Heart left ventricle (tissue), 16 donors: Measurements from ENCODE around the gene TMPRSS7. TPM values are rescaled to one million over a fixed set of nuclear protein-coding genes. Genes with fewer than 3 reads are reported as not detected.

ENCODE experiments used
- ATAC-seq, 4 donors: fragments of 200-7000 bp; cut with Tn5 transposase; one replicate each; pipeline ENCODE4 v1.9.1; 2020 to 2022; ENCODE audit warnings: moderate library complexity in 4 of 4, mild to moderate bottlenecking in 3 of 4, moderate number of reproducible peaks in 1 of 4
- DNase-seq, 5 donors: peaks; one replicate each; pipeline ENCODE4 v3.0.0-alpha.2; 2020
- H3K27ac ChIP-seq, 12 donors: fragments of 200-600 bp; sonication (generic) in 4 of 12; one replicate each; pipeline versions ENCODE4 v1.5.0 to v1.8.0; 2016 to 2022; ENCODE audit warnings: mild to moderate bottlenecking in 2 of 12
- H3K27me3 ChIP-seq, 9 donors: fragments of 200-600 bp; sonication (generic) in 2 of 9; one replicate each; pipeline versions ENCODE4 v1.5.1 to v1.8.0; 2016 to 2022; ENCODE audit warnings: mild to moderate bottlenecking in 3 of 9
- H3K36me3 ChIP-seq, 9 donors: fragments of 200-600 bp; sonication (generic) in 2 of 9; one replicate each; pipeline versions ENCODE4 v1.5.0 to v1.8.0; 2018 to 2022; ENCODE audit warnings: mild to moderate bottlenecking in 2 of 9
- H3K4me1 ChIP-seq, 12 donors: fragments of 200-600 bp; sonication (generic) in 4 of 12; one replicate each; pipeline versions ENCODE4 v1.5.0 to v1.8.0; 2016 to 2022; ENCODE audit warnings: mild to moderate bottlenecking in 3 of 12
- H3K4me3 ChIP-seq, 12 donors: fragments of 200-600 bp; sonication (generic) in 4 of 12; one replicate each; pipeline versions ENCODE4 v1.5.0 to v1.8.0; 2017 to 2022; ENCODE audit warnings: mild to moderate bottlenecking in 9 of 12, moderate library complexity in 4 of 12
- H3K9me3 ChIP-seq, 12 donors: fragments of 200-600 bp; sonication (generic) in 4 of 12; one replicate each; pipeline versions ENCODE4 v1.5.0 to v1.8.0; 2016 to 2022; ENCODE audit warnings: mild to moderate bottlenecking in 1 of 12
- POLR2A ChIP-seq, 2 donors: fragments of 450-650 bp; IDR thresholded peaks; one replicate each; pipeline ENCODE4 v1.6.1; 2017; ENCODE audit warnings: antibody characterized with exemption in 2 of 2, mild to moderate bottlenecking in 2 of 2, moderate library complexity in 2 of 2
- WGBS, 4 donors: extraction: QIAGEN DNeasy Blood & Tissue Kit in 2 of 4; methylation state at CpG; one replicate each; pipeline versions ENCODE4 v1.1.5 to v1.1.7; 2013 to 2018; 5-methylcytosine and 5-hydroxymethylcytosine counted together
- intact Hi-C, 10 donors: fragments of 100-400 bp; cut with DNase I; formaldehyde crosslinking; loops; one replicate each; pipeline versions ENCODE4 v1.11.1 to v1.14.2; 2022
- polyA plus RNA-seq, 2 donors: library from polyadenylated mRNA; stranded (reverse); fragments of 200-250 nt; gene quantifications; one replicate each; pipeline ENCODE4 v1.2.3, GENCODE V29; 2013
- total RNA-seq, 9 donors: library from RNA; depleted of rRNA in 2 of 9; stranded (reverse); fragments of >200 nt in 2 of 9; fragmentation: NEBNext Ultra II Directional in 3 of 9; extraction: Animal tissue kit (Norgen Biotek cat#: 25700) in 3 of 9; gene quantifications; one replicate each; pipeline versions ENCODE4 v1.1.0 to v1.2.4, GENCODE V29; 2016 to 2023
- TF ChIP-seq, protein P1 (sequence below), 12 donors: fragments of 200-600 bp; sonication (generic) in 4 of 12; IDR thresholded peaks; one replicate each; pipeline versions ENCODE4 v1.5.0 to v1.8.0; 2018 to 2022; ENCODE audit warnings: antibody characterized with exemption in 12 of 12, mild to moderate bottlenecking in 5 of 12
- donor health status: ischemic (EF 13 %, LVEDD 7.1; RV severe dilation, severe dysfunction).
- donor health status: healthy with polysubstance abuse.
- donor health status: DM: no; HTN: yes; CAD: no.
- donor health status: DM: no; HTN: no; CAD: no.
- donor health status: ischemic (EF 25% LVEDD 6.9; RV normal size, moderate dysfunction).
- donor health status: ischemic (EF 25% LVEDD 5.7; RV mildly dilated, moderate dysfunction).
- donor health status: healthy.
- donor health status: DM: yes; HTN: yes; CAD: no.
- donor health status: ischemic (EF 35%, LVEDD 5.7; RV mildly dilated, moderate dysfunction).
- donor health status: nonischemic (EF 11% LVEDD 7.7; RV severe dilation, severe dysfunction).
- donor health status: DM: yes; HTN: yes; CAD: no.
- donor health status: PGD.
- donor health status: ischemic (EF 29% LVEDD 5.4; RV normal size, mild dysfunction).
- donor health status: nonischemic (EF 23%, LVEDD 6.1; RV moderate dilation, normal function).

Gene TMPRSS7
- total and polyA plus RNA-seq, 11 donors: not detected

DNA sequence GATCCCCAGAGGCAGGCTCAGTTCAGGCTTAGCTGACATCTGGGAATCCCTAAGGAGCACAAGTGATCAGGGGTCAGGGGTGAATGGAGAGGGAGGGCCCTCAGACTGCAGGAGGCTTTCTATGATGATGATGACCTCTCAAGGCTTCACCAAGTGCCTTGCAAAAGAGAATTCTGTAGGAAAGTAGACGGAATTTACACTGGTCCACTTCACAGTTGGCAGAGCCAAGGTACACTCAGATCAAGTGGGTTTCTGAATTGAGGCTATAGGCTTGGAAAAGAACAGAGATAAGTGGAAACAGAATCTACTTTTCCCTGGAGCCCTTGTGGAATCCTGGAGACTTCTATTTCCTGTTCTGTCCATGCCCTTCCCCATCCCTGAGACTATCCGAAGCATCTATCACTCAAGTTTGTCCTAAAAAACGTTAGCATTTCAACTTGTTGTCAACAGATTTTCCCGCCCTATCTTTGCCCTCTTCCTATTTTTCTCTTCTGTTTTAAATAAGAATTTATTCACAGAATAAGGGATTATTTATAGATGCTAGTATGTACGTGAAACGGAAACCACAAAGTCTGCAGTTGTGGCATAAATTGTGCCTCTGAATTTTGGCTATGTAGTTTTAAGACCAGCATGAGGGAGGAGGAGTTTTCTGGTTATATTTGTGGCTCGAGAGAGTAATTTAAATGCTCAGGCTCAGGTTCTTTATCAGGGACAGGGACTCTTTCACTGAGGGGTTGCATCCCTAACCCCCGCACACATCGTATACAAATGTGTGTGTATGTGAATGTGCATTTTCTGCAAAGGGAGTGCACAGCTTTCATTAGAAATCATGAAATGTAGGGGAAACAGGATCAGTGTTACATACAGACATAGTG is 85.7 kb downstream of the TMPRSS7 start:
- Histone ChIP-seq H3K27ac (no peak overlapping the region), H3K36me3 (no peaks in the 10 kb centered on the region), H3K9me3 (no peaks in the 10 kb centered on the region), H3K4me3 (no peak overlapping the region), H3K27me3 (no peaks in the 10 kb centered on the region), H3K4me1 (peaks cover 0 to 48% (median 9%) of the 10 kb centered on the region in 12 donors)
- no peak for TF ChIP-seq POLR2A (IDR thresholded peaks at IDR 0.05)
- TF ChIP-seq, protein P1, sequence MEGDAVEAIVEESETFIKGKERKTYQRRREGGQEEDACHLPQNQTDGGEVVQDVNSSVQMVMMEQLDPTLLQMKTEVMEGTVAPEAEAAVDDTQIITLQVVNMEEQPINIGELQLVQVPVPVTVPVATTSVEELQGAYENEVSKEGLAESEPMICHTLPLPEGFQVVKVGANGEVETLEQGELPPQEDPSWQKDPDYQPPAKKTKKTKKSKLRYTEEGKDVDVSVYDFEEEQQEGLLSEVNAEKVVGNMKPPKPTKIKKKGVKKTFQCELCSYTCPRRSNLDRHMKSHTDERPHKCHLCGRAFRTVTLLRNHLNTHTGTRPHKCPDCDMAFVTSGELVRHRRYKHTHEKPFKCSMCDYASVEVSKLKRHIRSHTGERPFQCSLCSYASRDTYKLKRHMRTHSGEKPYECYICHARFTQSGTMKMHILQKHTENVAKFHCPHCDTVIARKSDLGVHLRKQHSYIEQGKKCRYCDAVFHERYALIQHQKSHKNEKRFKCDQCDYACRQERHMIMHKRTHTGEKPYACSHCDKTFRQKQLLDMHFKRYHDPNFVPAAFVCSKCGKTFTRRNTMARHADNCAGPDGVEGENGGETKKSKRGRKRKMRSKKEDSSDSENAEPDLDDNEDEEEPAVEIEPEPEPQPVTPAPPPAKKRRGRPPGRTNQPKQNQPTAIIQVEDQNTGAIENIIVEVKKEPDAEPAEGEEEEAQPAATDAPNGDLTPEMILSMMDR (IDR thresholded peaks at IDR 0.05): no peak
- ATAC-seq (no peak), DNase-seq (no peak)
- WGBS, 4 donors: 69 to 78% (median 75%) methylated on average over 9 of the region's 9 CpGs
- intact Hi-C loops: loop anchor here in 7 of 10 donors (5.0 to 10.0 kb wide), 4 partner anchors 165 to 415 kb away; partner anchors contain the start of gene SLC9C1 (in 2 of the 7)

GRCh38 chr3:112121577-112122547 is 87.3 kb downstream of the TMPRSS7 start:
- no peaks in the 10 kb centered on the region for H3K27me3 ChIP-seq
- 94 to 100% (median 95%) methylated on average over 2 of the region's 2 CpGs for WGBS, 4 donors
- TF ChIP-seq, protein P1 (IDR thresholded peaks at IDR 0.05): no peak
- TF ChIP-seq POLR2A (IDR thresholded peaks at IDR 0.05): no peak

GRCh38 chr3:112122870-112123269 is 88.3 kb downstream of the TMPRSS7 start:
- Histone ChIP-seq H3K9me3 (no peaks in the 10 kb centered on the region), H3K27me3 (no peaks in the 10 kb centered on the region), H3K4me1 (peaks cover 0 to 50% (median 13%) of the 10 kb centered on the region in 12 donors), H3K4me3 (no peak overlapping the region), H3K27ac (no peak overlapping the region), H3K36me3 (no peaks in the 10 kb centered on the region)
- no peak for ATAC-seq
- intact Hi-C loops: loop anchor here in 1 of 10 donors (10.0 kb wide), 1 partner anchor 172 kb away; the partner anchor contains the start of gene SLC9C1
- DNase-seq: no peak
- TF ChIP-seq, protein P1 (IDR thresholded peaks at IDR 0.05): no peak
- TF ChIP-seq POLR2A (IDR thresholded peaks at IDR 0.05): no peak

More at GRCh38 chr3:112121577-112122547, 87.3 kb downstream of the TMPRSS7 start:
- Histone ChIP-seq H3K36me3 (no peaks in the 10 kb centered on the region), H3K9me3 (no peaks in the 10 kb centered on the region), H3K4me3 (no peak overlapping the region), H3K4me1 (peaks cover 0 to 49% (median 4%) of the 10 kb centered on the region in 12 donors), H3K27ac (no peak overlapping the region)
- intact Hi-C loops: loop anchor here in 1 of 10 donors (10.0 kb wide), 1 partner anchor 173 kb away; the partner anchor contains the start of gene SLC9C1
- ATAC-seq (no peak), DNase-seq (no peak)
